Mesendoderm (in vitro differentiated cells): Measurements from ENCODE around the gene SLC16A7.
"Not testable (repeated sequence)": the region's sequence is repeated elsewhere in the genome, so short reads cannot be mapped to it uniquely, and the experiment has no call there.

Source experiments
- DNase-seq: peaks from one replicate; pipeline ENCODE4 v3.0.0; 2013
- H2AK5ac ChIP-seq: 2 replicates; pipeline ENCODE4 v1.6.1; 2013; ENCODE audit warnings: low read length, inconsistent platforms
- H2BK120ac ChIP-seq: 2 replicates; pipeline ENCODE4 v1.6.1; 2013; ENCODE audit warnings: low read depth, mild to moderate bottlenecking, low read length, moderate library complexity, mixed read lengths
- H2BK15ac ChIP-seq: replicated peaks from 2 replicates; pipeline ENCODE4 v1.6.1; 2013; ENCODE audit warnings: low read depth, mild to moderate bottlenecking, moderate library complexity
- H2BK5ac ChIP-seq: 2 replicates; pipeline ENCODE4 v1.6.1; 2013; ENCODE audit warnings: low read length, inconsistent platforms
- H3K18ac ChIP-seq: 2 replicates; pipeline ENCODE4 v1.6.1; 2013; ENCODE audit warnings: mild to moderate bottlenecking, low read length, mixed read lengths
- H3K23ac ChIP-seq: one replicate; pipeline ENCODE4 v1.6.1; 2013; ENCODE audit warnings: low read length
- H3K27ac ChIP-seq: 2 replicates; pipeline ENCODE4 v1.5.1; 2013; ENCODE audit warnings: low read depth, mild to moderate bottlenecking, inconsistent platforms, low read length, moderate library complexity
- H3K27me3 ChIP-seq: 2 replicates; pipeline ENCODE4 v1.6.1; 2013; ENCODE audit warnings: low read length, control low read depth, mild to moderate bottlenecking, inconsistent platforms; ENCODE audit not compliant: insufficient read depth, poor library complexity
- H3K36me3 ChIP-seq: 2 replicates; pipeline ENCODE4 v1.6.1; 2013; ENCODE audit warnings: low read length, inconsistent platforms; ENCODE audit not compliant: control insufficient read depth, insufficient read depth
- H3K4ac ChIP-seq: one replicate; pipeline ENCODE4 v1.6.1; 2013; ENCODE audit warnings: low read depth, mild to moderate bottlenecking, low read length, moderate library complexity
- H3K4me1 ChIP-seq: 2 replicates; pipeline ENCODE4 v1.6.1; 2013; ENCODE audit warnings: low read depth, low read length, inconsistent platforms; ENCODE audit not compliant: control insufficient read depth
- H3K4me2 ChIP-seq: 2 replicates; pipeline ENCODE4 v1.6.1; 2013; ENCODE audit warnings: low read length
- H3K4me3 ChIP-seq: 2 replicates; pipeline ENCODE4 v1.5.1; 2013; ENCODE audit warnings: mild to moderate bottlenecking, low read length
- H3K56ac ChIP-seq: one replicate; pipeline ENCODE4 v1.6.1; 2013; ENCODE audit warnings: low read length
- H3K79me1 ChIP-seq: 2 replicates; pipeline ENCODE4 v1.6.1; 2013; ENCODE audit warnings: low read length, inconsistent platforms
- H3K79me2 ChIP-seq: 2 replicates; pipeline ENCODE4 v1.6.1; 2013; ENCODE audit warnings: mild to moderate bottlenecking, low read length; ENCODE audit not compliant: control insufficient read depth, insufficient read depth
- H3K9ac ChIP-seq: 2 replicates; pipeline ENCODE4 v1.6.1; 2013; ENCODE audit warnings: low read length, inconsistent platforms
- H4K5ac ChIP-seq: one replicate; pipeline ENCODE4 v1.6.1; 2013; ENCODE audit warnings: low read length
- H4K8ac ChIP-seq: one replicate; pipeline ENCODE4 v1.6.1; 2013; ENCODE audit warnings: low read depth, mild to moderate bottlenecking, control low read depth, low read length, moderate library complexity
- WGBS: extraction: QIAGEN DNeasy Blood & Tissue Kit; methylation state at CpG from one replicate; pipeline ENCODE4 v1.1.7; 2013; ENCODE audit warnings: low lambda C conversion rate, missing lambda C conversion rate; ENCODE audit not compliant: insufficient coverage; ENCODE audit errors: extremely low coverage; 5-methylcytosine and 5-hydroxymethylcytosine counted together

SLC16A7 gene

GRCh38 chr12:59612823-59613434, 17.1 kb downstream of the SLC16A7 start:
- not testable (repeated sequence) for H2BK15ac ChIP-seq, H4K8ac ChIP-seq, H3K27ac ChIP-seq, H3K4me2 ChIP-seq, H4K5ac ChIP-seq, H3K23ac ChIP-seq, H2AK5ac ChIP-seq, H2BK120ac ChIP-seq, H3K27me3 ChIP-seq, H3K56ac ChIP-seq, H3K79me1 ChIP-seq, H3K36me3 ChIP-seq, H3K4ac ChIP-seq, H3K4me1 ChIP-seq, DNase-seq, H3K18ac ChIP-seq, H3K4me3 ChIP-seq, H3K9ac ChIP-seq, H3K79me2 ChIP-seq, H2BK5ac ChIP-seq
- WGBS = no CpG with 5 or more reads among the region's 4 CpGs

- Histone ChIP-seq H3K79me2 (no peaks in the 10 kb centered on the region), H4K8ac (no peak overlapping the region), H3K23ac (no peak overlapping the region), H3K27ac (no peak overlapping the region), H3K27me3 (no peaks in the 10 kb centered on the region), H2BK15ac (no peak overlapping the region), H3K36me3 (no peaks in the 10 kb centered on the region), H3K9ac (no peak overlapping the region), H3K4ac (no peak overlapping the region), H3K56ac (no peak overlapping the region), H2AK5ac (no peak overlapping the region), H4K5ac (no peak overlapping the region), H3K4me1 (no peaks in the 10 kb centered on the region), H2BK5ac (no peak overlapping the region), H3K4me3 (no peak overlapping the region), H3K79me1 (no peaks in the 10 kb centered on the region), H3K18ac (no peak overlapping the region), H3K4me2 (no peak overlapping the region), H2BK120ac (no peak overlapping the region)
- DNase-seq = no peak
These were observed 19.8 kb downstream of the SLC16A7 start for GRCh38 chr12:59615392-59616165.

- Histone ChIP-seq H2BK120ac (no peak overlapping the region), H3K36me3 (no peaks in the 10 kb centered on the region), H3K4me2 (no peak overlapping the region), H3K79me2 (no peaks in the 10 kb centered on the region), H2BK15ac (no peak overlapping the region), H2AK5ac (no peak overlapping the region), H3K23ac (no peak overlapping the region), H4K8ac (no peak overlapping the region), H3K27me3 (no peaks in the 10 kb centered on the region), H3K56ac (no peak overlapping the region), H3K4me1 (no peaks in the 10 kb centered on the region), H3K4me3 (no peak overlapping the region), H3K27ac (no peak overlapping the region), H3K4ac (no peak overlapping the region), H4K5ac (no peak overlapping the region), H3K79me1 (no peaks in the 10 kb centered on the region), H2BK5ac (no peak overlapping the region), H3K9ac (no peak overlapping the region), H3K18ac (no peak overlapping the region)
- whole genome bisulfite sequencing = no CpG with 5 or more reads among the region's 1 CpG
- DNase-seq = no peak
These were observed 23.8 kb downstream of the SLC16A7 start for GRCh38 chr12:59619461-59620240.

- Histone ChIP-seq H3K79me1 (no peaks in the 10 kb centered on the region), H4K5ac (no peak overlapping the region), H3K36me3 (no peaks in the 10 kb centered on the region), H4K8ac (no peak overlapping the region), H3K9ac (no peak overlapping the region), H3K4me2 (no peak overlapping the region), H3K4me3 (no peak overlapping the region), H3K56ac (no peak overlapping the region), H3K27me3 (no peaks in the 10 kb centered on the region), H3K4ac (no peak overlapping the region), H2BK15ac (no peak overlapping the region), H2AK5ac (no peak overlapping the region), H2BK5ac (no peak overlapping the region), H3K4me1 (no peaks in the 10 kb centered on the region), H3K27ac (no peak overlapping the region), H3K79me2 (no peaks in the 10 kb centered on the region), H3K23ac (no peak overlapping the region), H2BK120ac (no peak overlapping the region), H3K18ac (no peak overlapping the region)
- no CpG with 5 or more reads among the region's 3 CpGs for WGBS
- no peak for DNase-seq
These were observed 24.5 kb downstream of the SLC16A7 start for GRCh38 chr12:59620326-59620725.

- no peak overlapping the region for H3K4me2 ChIP-seq
- no peak for DNase-seq
- no peak overlapping the region for H3K4ac ChIP-seq
- no peak overlapping the region for H3K18ac ChIP-seq
- no peak overlapping the region for H4K5ac ChIP-seq
- WGBS = no CpG with 5 or more reads among the region's 1 CpG
- H2AK5ac ChIP-seq = no peak overlapping the region
- no peak overlapping the region for H2BK120ac ChIP-seq
- no peak overlapping the region for H2BK15ac ChIP-seq
- no peak overlapping the region for H2BK5ac ChIP-seq
- no peak overlapping the region for H3K4me3 ChIP-seq
- no peaks in the 10 kb centered on the region for H3K79me1 ChIP-seq
- no peaks in the 10 kb centered on the region for H3K36me3 ChIP-seq
- no peak overlapping the region for H3K23ac ChIP-seq
- H3K27me3 ChIP-seq = no peaks in the 10 kb centered on the region
- no peak overlapping the region for H3K27ac ChIP-seq
- no peak overlapping the region for H3K9ac ChIP-seq
- no peak overlapping the region for H3K56ac ChIP-seq
- H4K8ac ChIP-seq = no peak overlapping the region
- H3K4me1 ChIP-seq = no peaks in the 10 kb centered on the region
- no peaks in the 10 kb centered on the region for H3K79me2 ChIP-seq
These were observed 29.1 kb downstream of the SLC16A7 start for GRCh38 chr12:59624732-59625460.
